Gastroesophageal sphincter (tissue), 4 donors: Measurements from ENCODE around the gene BRIP1. TPM values are rescaled to one million over a fixed set of nuclear protein-coding genes. Genes with fewer than 3 reads are reported as not detected.

ENCODE experiments used
- ATAC-seq: fragments of 150-250 bp; one replicate; pipeline ENCODE4 v1.9.1; 2016; ENCODE audit warnings: mild to moderate bottlenecking, moderate library complexity
- H3K27ac ChIP-seq, 4 donors: fragments of 200-600 bp; sonication (generic) in 3 of 4; 1 replicate in 3 of 4; 2 replicates in 1 of 4; pipeline ENCODE4 v1.5.1; 2016 to 2019
- H3K27me3 ChIP-seq: fragments of 200-600 bp; sonication (generic); one replicate; pipeline ENCODE4 v1.5.1; 2019
- H3K36me3 ChIP-seq, 2 donors: fragments of 200-600 bp; sonication (generic); one replicate each; pipeline ENCODE4 v1.5.1; 2019; ENCODE audit warnings: control low read depth in 1 of 2
- H3K4me1 ChIP-seq, 3 donors: fragments of 200-600 bp; sonication (generic); 1 replicate in 2 of 3; 2 replicates in 1 of 3; pipeline ENCODE4 v1.5.1; 2016 to 2019; ENCODE audit warnings: control low read depth in 2 of 3
- H3K4me3 ChIP-seq, 2 donors: fragments of 200-600 bp; sonication (generic); one replicate each; pipeline ENCODE4 v1.5.1; 2019; ENCODE audit warnings: mild to moderate bottlenecking in 1 of 2, moderate library complexity in 1 of 2
- H3K9me3 ChIP-seq, 3 donors: fragments of 200-600 bp; sonication (generic); one replicate each; pipeline ENCODE4 v1.5.1; 2017 to 2019; ENCODE audit warnings: control low read depth in 2 of 3
- CTCF ChIP-seq, 4 experiments: fragments of 200-600 bp in 2 of 4; fragments of 450-650 bp in 2 of 4; sonication (generic) in 1 of 4; IDR thresholded peaks; one replicate each; pipeline ENCODE4 v1.5.1; 2017 to 2019; ENCODE audit warnings: antibody characterized with exemption in 4 of 4, mild to moderate bottlenecking in 2 of 4, moderate library complexity in 2 of 4
- EP300 ChIP-seq: sonication (generic); formaldehyde crosslinking; IDR thresholded peaks from one replicate; pipeline ENCODE4 v1.6.1; 2017; ENCODE audit warnings: antibody characterized with exemption, mild to moderate bottlenecking
- POLR2A ChIP-seq, 2 donors: fragments of 450-650 bp; IDR thresholded peaks; one replicate each; pipeline ENCODE4 v1.6.1; 2017; ENCODE audit warnings: antibody characterized with exemption in 2 of 2, mild to moderate bottlenecking in 2 of 2, moderate library complexity in 1 of 2
- POLR2AphosphoS5 ChIP-seq: sonication (generic); formaldehyde crosslinking; IDR thresholded peaks from one replicate; pipeline ENCODE4 v1.6.1; 2017; ENCODE audit warnings: antibody characterized with exemption
- WGBS, 2 donors: methylation state at CpG; one replicate each; pipeline ENCODE4 v1.1.5; 2018; ENCODE audit warnings: low coverage in 1 of 2; 5-methylcytosine and 5-hydroxymethylcytosine counted together
- small RNA-seq, 4 donors: library from RNA; depleted of rRNA; stranded (forward); fragments of <200 nt; gene quantifications; one replicate each; pipeline ENCODE3, GENCODE V24; 2016
- total RNA-seq, 4 donors: library from RNA; depleted of rRNA; stranded (reverse); fragments of >200 nt; gene quantifications; one replicate each; pipeline ENCODE4 v1.1.0, GENCODE V29; 2016

BRIP1 gene
- total RNA-seq, 4 donors from 2014 or later, result 0.15 to 1.1 (median 0.29) TPM

- 64 to 100% methylated on average over 1 of the region's 1 CpG for WGBS, 2 donors
- Histone ChIP-seq H3K36me3 (no peaks in the 10 kb centered on the region), H3K4me1 (no peaks in the 10 kb centered on the region), H3K27ac (no peak overlapping the region), H3K9me3 (no peaks in the 10 kb centered on the region), H3K27me3 (no peaks in the 10 kb centered on the region), H3K4me3 (no peak overlapping the region)
- ATAC-seq, result no peak
- TF ChIP-seq POLR2A (IDR thresholded peaks at IDR 0.05), result no peak
- no peak for TF ChIP-seq CTCF (IDR thresholded peaks at IDR 0.05)
- TF ChIP-seq POLR2AphosphoS5, result no peak
- no peak for TF ChIP-seq EP300
Observed at GRCh38 chr17:61632826-61633225, 230.5 kb downstream of the BRIP1 start.

GRCh38 chr17:61631800-61632199, 231.5 kb downstream of the BRIP1 start:
- Histone ChIP-seq H3K4me3 (no peak overlapping the region), H3K27me3 (no peaks in the 10 kb centered on the region), H3K36me3 (no peaks in the 10 kb centered on the region), H3K9me3 (no peaks in the 10 kb centered on the region), H3K4me1 (no peaks in the 10 kb centered on the region), H3K27ac (no peak overlapping the region)
- 100% methylated on average over 1 of the region's 1 CpG for WGBS, 2 donors
- TF ChIP-seq CTCF (IDR thresholded peaks at IDR 0.05) (no peak), EP300 (no peak), POLR2A (IDR thresholded peaks at IDR 0.05) (no peak), POLR2AphosphoS5 (no peak)
- no peak for ATAC-seq

Small RNA genes within 50 kb of the gene (small RNA-seq; reads per million reads assigned to genes)
- 0 reads per million in 4 donors for gene RF00019

Other genes starting within 250 kb of the BRIP1 start
- 10 to 100 TPM; 11.3 to 16.9 (median 14.8) TPM for gene INTS2, start 64.5 kb upstream of the BRIP1 start, total RNA-seq
- gene MED13, start 201.8 kb upstream of the BRIP1 start, total RNA-seq, result 10 to 100 TPM; 34.5 to 64.9 (median 52.0) TPM